Astrocyte (in vitro differentiated cells and primary cell): ENCODE measurements around the gene CIB2. TPM values are rescaled to one million over a fixed set of nuclear protein-coding genes. Genes with fewer than 3 reads are reported as not detected.

Experiments used
- DNase-seq: peaks from one replicate; pipeline ENCODE4 v3.0.0-alpha.2; 2010; ENCODE audit warnings: low read depth
- FAIRE-seq: peaks from 2 replicates; lab custom pipeline; 2011; peaks lifted over from hg19 to GRCh38; lab: Jason Lieb, UNC
- H2AFZ ChIP-seq: 2 replicates; pipeline ENCODE4 v1.6.0; 2012; ENCODE audit warnings: low read depth, low read length, inconsistent platforms
- H3K27ac ChIP-seq: 2 replicates; pipeline ENCODE4 v1.5.1; 2011; ENCODE audit warnings: low read depth, low read length, inconsistent platforms
- H3K27me3 ChIP-seq: 2 replicates; pipeline ENCODE4 v1.6.0; 2011; ENCODE audit warnings: low read length, inconsistent platforms; ENCODE audit not compliant: insufficient read depth
- H3K36me3 ChIP-seq: 2 replicates; pipeline ENCODE4 v1.5.1; 2011; ENCODE audit warnings: low read length, inconsistent platforms; ENCODE audit not compliant: insufficient read depth
- H3K4me1 ChIP-seq: 2 replicates; pipeline ENCODE4 v1.5.1; 2011; ENCODE audit warnings: low read length, inconsistent platforms; ENCODE audit not compliant: insufficient read depth
- H3K4me2 ChIP-seq: 2 replicates; pipeline ENCODE4 v1.6.0; 2012; ENCODE audit warnings: low read length, inconsistent platforms
- H3K4me3 ChIP-seq: 2 replicates; pipeline ENCODE4 v1.5.1; 2011; ENCODE audit warnings: low read depth, mild to moderate bottlenecking, low read length, inconsistent platforms; ENCODE audit not compliant: insufficient read depth
- H3K79me2 ChIP-seq: 2 replicates; pipeline ENCODE4 v1.6.0; 2012; ENCODE audit warnings: mild to moderate bottlenecking, low read length, inconsistent platforms; ENCODE audit not compliant: insufficient read depth
- H3K9ac ChIP-seq: 2 replicates; pipeline ENCODE4 v1.6.0; 2012; ENCODE audit warnings: mild to moderate bottlenecking, low read length, inconsistent platforms
- H3K9me3 ChIP-seq: 2 replicates; pipeline ENCODE4 v1.5.1; 2012; ENCODE audit warnings: low read depth, mild to moderate bottlenecking, low read length, inconsistent platforms; ENCODE audit not compliant: insufficient read depth
- H4K20me1 ChIP-seq: 2 replicates; pipeline ENCODE4 v1.6.0; 2012; ENCODE audit warnings: low read length, inconsistent platforms; ENCODE audit not compliant: insufficient read depth
- H3K27ac Mint-ChIP-seq: one replicate; pipeline ENCODE4 v1.8.0; 2021; ENCODE audit warnings: mild to moderate bottlenecking, mixed read lengths; ENCODE audit not compliant: unreplicated experiment
- H3K27me3 Mint-ChIP-seq: one replicate; pipeline ENCODE4 v1.8.0; 2021; ENCODE audit warnings: low read depth, mixed read lengths; ENCODE audit not compliant: unreplicated experiment
- H3K36me3 Mint-ChIP-seq: one replicate; pipeline ENCODE4 v1.8.0; 2021; ENCODE audit warnings: low read depth, mixed read lengths; ENCODE audit not compliant: unreplicated experiment
- H3K4me1 Mint-ChIP-seq: one replicate; pipeline ENCODE4 v1.8.0; 2021; ENCODE audit warnings: low read depth, mixed read lengths; ENCODE audit not compliant: unreplicated experiment
- H3K4me3 Mint-ChIP-seq: one replicate; pipeline ENCODE4 v1.8.0; 2021; ENCODE audit warnings: mild to moderate bottlenecking, moderate library complexity, mixed read lengths; ENCODE audit not compliant: unreplicated experiment
- H3K9me3 Mint-ChIP-seq: one replicate; pipeline ENCODE4 v1.8.0; 2021; ENCODE audit warnings: mild to moderate bottlenecking, mixed read lengths; ENCODE audit not compliant: unreplicated experiment
- CTCF ChIP-seq: IDR thresholded peaks from 2 replicates; pipeline ENCODE4 v1.5.1; 2011; ENCODE audit warnings: low read depth, mild to moderate bottlenecking, inconsistent platforms, low read length, moderate library complexity; ENCODE audit not compliant: insufficient read depth
- EZH2 ChIP-seq: IDR thresholded peaks from 2 replicates; pipeline ENCODE4 v1.6.1; 2012; ENCODE audit warnings: mild to moderate bottlenecking, low read length, inconsistent platforms; ENCODE audit not compliant: insufficient read depth
- total RNA-seq: library from RNA; stranded (reverse); gene quantifications from 2 replicates; pipeline ENCODE4 v1.2.1, GENCODE V29; 2021

Gene CIB2
- total RNA-seq, 1 donor from 2014 or later: 7.4 TPM

- Histone ChIP-seq H2AFZ (no peak overlapping the region), H3K79me2 (no peaks in the 10 kb centered on the region), H3K9me3 (no peaks in the 10 kb centered on the region), H3K9ac (no peak overlapping the region), H4K20me1 (no peaks in the 10 kb centered on the region), H3K4me1 (peaks cover 5% of the 10 kb centered on the region), H3K4me3 (no peak overlapping the region), H3K27me3 (no peaks in the 10 kb centered on the region), H3K4me2 (no peak overlapping the region), H3K27ac (no peak overlapping the region), H3K36me3 (no peaks in the 10 kb centered on the region)
- peaks cover 4% of the 10 kb centered on the region for H3K36me3 Mint-ChIP-seq
- TF ChIP-seq EZH2 (no peak), CTCF (no peak)
- H3K9me3 Mint-ChIP-seq: no peaks in the 10 kb centered on the region
- H3K27me3 Mint-ChIP-seq: peaks cover 10% of the 10 kb centered on the region
- peaks cover 3% of the 10 kb centered on the region for H3K4me1 Mint-ChIP-seq
- no peak overlapping the region for H3K27ac Mint-ChIP-seq
- FAIRE-seq (no peak), DNase-seq (no peak)
- peak overlapping the region; percentile 80 for H3K4me3 Mint-ChIP-seq
Measured at GRCh38 chr15:78129751-78130287, 1.4 kb downstream of the CIB2 start.

GRCh38 chr15:78129077-78129750 is 2.0 kb downstream of the CIB2 start:
- peaks cover 5% of the 10 kb centered on the region for H3K4me1 ChIP-seq
- Mint-ChIP-seq H3K27ac (no peak overlapping the region), H3K9me3 (no peaks in the 10 kb centered on the region), H3K27me3 (peaks cover 11% of the 10 kb centered on the region), H3K36me3 (peaks cover 4% of the 10 kb centered on the region), H3K4me3 (no peak overlapping the region), H3K4me1 (peaks cover 3% of the 10 kb centered on the region)
- H3K4me3 ChIP-seq: no peak overlapping the region
- H3K4me2 ChIP-seq: no peak overlapping the region
- no peaks in the 10 kb centered on the region for H3K36me3 ChIP-seq
- H3K9ac ChIP-seq: no peak overlapping the region
- DNase-seq: no peak
- no peak overlapping the region for H2AFZ ChIP-seq
- no peaks in the 10 kb centered on the region for H3K9me3 ChIP-seq
- FAIRE-seq: no peak
- no peak for TF ChIP-seq CTCF
- TF ChIP-seq EZH2: no peak
- no peaks in the 10 kb centered on the region for H3K27me3 ChIP-seq
- H3K79me2 ChIP-seq: no peaks in the 10 kb centered on the region
- H4K20me1 ChIP-seq: no peaks in the 10 kb centered on the region
- H3K27ac ChIP-seq: no peak overlapping the region

- H3K27ac ChIP-seq: no peak overlapping the region
- peaks cover 3% of the 10 kb centered on the region for H3K4me1 Mint-ChIP-seq
- no peaks in the 10 kb centered on the region for H3K9me3 ChIP-seq
- no peaks in the 10 kb centered on the region for H3K9me3 Mint-ChIP-seq
- no peak for FAIRE-seq
- TF ChIP-seq EZH2: no peak
- H3K4me3 ChIP-seq: no peak overlapping the region
- H3K4me3 Mint-ChIP-seq: no peak overlapping the region
- H3K9ac ChIP-seq: no peak overlapping the region
- H4K20me1 ChIP-seq: no peaks in the 10 kb centered on the region
- H3K36me3 Mint-ChIP-seq: peaks cover 7% of the 10 kb centered on the region
- no peaks in the 10 kb centered on the region for H3K36me3 ChIP-seq
- no peaks in the 10 kb centered on the region for H3K79me2 ChIP-seq
- H3K4me1 ChIP-seq: peaks cover 5% of the 10 kb centered on the region
- DNase-seq: no peak
- no peaks in the 10 kb centered on the region for H3K27me3 ChIP-seq
- H3K4me2 ChIP-seq: no peak overlapping the region
- H3K27me3 Mint-ChIP-seq: peaks cover 20% of the 10 kb centered on the region
- H2AFZ ChIP-seq: no peak overlapping the region
- peak overlapping the region; percentile 53 for H3K27ac Mint-ChIP-seq
Measured at GRCh38 chr15:78127882-78128281, 3.4 kb downstream of the CIB2 start.
